PFSK-1 (cell line): Measurements from ENCODE around the gene SLCO3A1.

ENCODE experiments used
- POLR2AphosphoS5 ChIP-seq: IDR thresholded peaks from 2 replicates; pipeline ENCODE4 v1.6.1; 2012; ENCODE audit warnings: low read depth, mild to moderate bottlenecking, control low read depth, low read length, moderate library complexity
- SIN3A ChIP-seq: IDR thresholded peaks from 2 replicates; pipeline ENCODE4 v1.6.1; 2012; ENCODE audit warnings: mild to moderate bottlenecking, low read length, moderate library complexity, borderline replicate concordance; ENCODE audit not compliant: insufficient read depth
- TAF1 ChIP-seq: IDR thresholded peaks from 2 replicates; pipeline ENCODE4 v1.6.1; 2012; ENCODE audit warnings: low read length, control low read depth, borderline replicate concordance; ENCODE audit not compliant: insufficient read depth
- TF ChIP-seq, protein P1 (sequence below), 2 experiments: IDR thresholded peaks; 2 replicates each; pipeline versions ENCODE4 v1.6.1 to v1.8.0; 2011 to 2012; ENCODE audit warnings: low read depth in 2 of 2, low read length in 2 of 2, control low read depth in 1 of 2, inconsistent platforms in 1 of 2, mild to moderate bottlenecking in 1 of 2, moderate library complexity in 1 of 2; ENCODE audit not compliant: insufficient read depth in 1 of 2

DNA sequence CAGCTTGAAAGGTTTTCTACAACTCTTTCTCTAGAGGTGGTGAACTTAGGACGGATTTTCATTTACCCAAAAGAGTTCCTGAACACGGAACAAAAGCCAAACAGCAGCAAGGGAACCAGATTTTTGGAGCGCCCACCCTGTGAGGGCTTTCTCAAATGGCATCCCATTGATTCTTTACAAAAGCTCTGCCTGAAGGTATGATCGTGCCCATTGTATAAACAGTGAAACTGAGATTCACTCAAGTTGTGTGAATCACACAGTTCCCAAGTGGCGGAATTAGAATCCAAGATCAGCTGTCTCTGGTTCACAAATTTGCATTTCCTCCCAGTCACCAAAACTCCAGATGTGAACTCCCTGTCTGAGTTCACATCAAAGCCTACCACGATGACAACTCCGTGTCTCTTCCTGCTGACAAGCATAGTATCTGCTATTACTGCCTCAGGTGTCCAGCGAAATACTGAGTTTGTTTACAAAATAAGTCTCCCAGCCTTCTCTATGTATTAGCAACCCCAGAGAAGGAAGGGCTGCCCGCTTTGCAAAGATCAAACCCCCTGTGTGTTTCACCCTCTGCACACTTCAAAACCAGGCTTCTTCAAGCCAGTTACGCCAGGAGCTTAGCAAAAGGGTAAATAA is 304.3 kb downstream of the SLCO3A1 start:
- TF ChIP-seq POLR2AphosphoS5 (no peak), SIN3A (no peak), TAF1 (no peak)
- TF ChIP-seq, protein P1, sequence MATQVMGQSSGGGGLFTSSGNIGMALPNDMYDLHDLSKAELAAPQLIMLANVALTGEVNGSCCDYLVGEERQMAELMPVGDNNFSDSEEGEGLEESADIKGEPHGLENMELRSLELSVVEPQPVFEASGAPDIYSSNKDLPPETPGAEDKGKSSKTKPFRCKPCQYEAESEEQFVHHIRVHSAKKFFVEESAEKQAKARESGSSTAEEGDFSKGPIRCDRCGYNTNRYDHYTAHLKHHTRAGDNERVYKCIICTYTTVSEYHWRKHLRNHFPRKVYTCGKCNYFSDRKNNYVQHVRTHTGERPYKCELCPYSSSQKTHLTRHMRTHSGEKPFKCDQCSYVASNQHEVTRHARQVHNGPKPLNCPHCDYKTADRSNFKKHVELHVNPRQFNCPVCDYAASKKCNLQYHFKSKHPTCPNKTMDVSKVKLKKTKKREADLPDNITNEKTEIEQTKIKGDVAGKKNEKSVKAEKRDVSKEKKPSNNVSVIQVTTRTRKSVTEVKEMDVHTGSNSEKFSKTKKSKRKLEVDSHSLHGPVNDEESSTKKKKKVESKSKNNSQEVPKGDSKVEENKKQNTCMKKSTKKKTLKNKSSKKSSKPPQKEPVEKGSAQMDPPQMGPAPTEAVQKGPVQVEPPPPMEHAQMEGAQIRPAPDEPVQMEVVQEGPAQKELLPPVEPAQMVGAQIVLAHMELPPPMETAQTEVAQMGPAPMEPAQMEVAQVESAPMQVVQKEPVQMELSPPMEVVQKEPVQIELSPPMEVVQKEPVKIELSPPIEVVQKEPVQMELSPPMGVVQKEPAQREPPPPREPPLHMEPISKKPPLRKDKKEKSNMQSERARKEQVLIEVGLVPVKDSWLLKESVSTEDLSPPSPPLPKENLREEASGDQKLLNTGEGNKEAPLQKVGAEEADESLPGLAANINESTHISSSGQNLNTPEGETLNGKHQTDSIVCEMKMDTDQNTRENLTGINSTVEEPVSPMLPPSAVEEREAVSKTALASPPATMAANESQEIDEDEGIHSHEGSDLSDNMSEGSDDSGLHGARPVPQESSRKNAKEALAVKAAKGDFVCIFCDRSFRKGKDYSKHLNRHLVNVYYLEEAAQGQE (IDR thresholded peaks at IDR 0.05; ENCODE audit: insufficient read depth in 1 of 2, low read depth in 2 of 2, low read length in 2 of 2): no peak
